Measurements from ENCODE around the gene AMACR. TPM values are rescaled to one million over a fixed set of nuclear protein-coding genes. Genes with fewer than 3 reads are reported as not detected.
"Not testable (repeated sequence)": the region's sequence is repeated elsewhere in the genome, so short reads cannot be mapped to it uniquely, and the experiment has no call there.

The AMACR gene
- polyA plus RNA-seq, 1 donor from 2014 or later: 28.5 TPM

- H3K36me3 ChIP-seq (ENCODE audit: insufficient read depth, low read length): no peaks in the 10 kb centered on the region
- H3K4me3 ChIP-seq (ENCODE audit: low read length): no peak overlapping the region
- no peak overlapping the region for H3K27ac ChIP-seq (ENCODE audit: low read length)
- no peaks in the 10 kb centered on the region for H3K9me2 ChIP-seq (ENCODE audit: insufficient read depth, low read length)
- no peaks in the 10 kb centered on the region for H3K9me3 ChIP-seq (ENCODE audit: low read length)
- H3K4me2 ChIP-seq (ENCODE audit: low read length): no peak overlapping the region
- no peaks in the 10 kb centered on the region for H4K20me1 ChIP-seq (ENCODE audit: insufficient read depth)
- H2AFZ ChIP-seq (ENCODE audit: low read depth, low read length): no peak overlapping the region
- no peak for TF ChIP-seq POLR2AphosphoS5 (IDR thresholded peaks at IDR 0.05)
- no peak for TF ChIP-seq EP300 (conservative IDR thresholded peaks at IDR 0.05; ENCODE audit: poor library complexity, severe bottlenecking)
- TF ChIP-seq EZH2 (IDR thresholded peaks at IDR 0.05; ENCODE audit: borderline replicate concordance, insufficient read depth, low read length, poor library complexity, severe bottlenecking): no peak
- no peak for TF ChIP-seq CTCF (IDR thresholded peaks at IDR 0.05; ENCODE audit: poor library complexity, severe bottlenecking)
- no peak for TF ChIP-seq REST (IDR thresholded peaks at IDR 0.05; ENCODE audit: borderline replicate concordance)
- no peak overlapping the region for H3K9ac ChIP-seq (ENCODE audit: low read length)
- peaks cover 11% of the 10 kb centered on the region for H3F3A ChIP-seq (ENCODE audit: insufficient read depth, low read length, poor library complexity, severe bottlenecking)
- no peaks in the 10 kb centered on the region for H3K79me2 ChIP-seq (replicated peaks; ENCODE audit: insufficient read depth, low read length)
- no peaks in the 10 kb centered on the region for H3K27me3 ChIP-seq (ENCODE audit: insufficient read depth, low read depth, low read length)
These were observed 4.9 kb upstream of the AMACR start for GRCh38 chr5:34012791-34013190.

DNA sequence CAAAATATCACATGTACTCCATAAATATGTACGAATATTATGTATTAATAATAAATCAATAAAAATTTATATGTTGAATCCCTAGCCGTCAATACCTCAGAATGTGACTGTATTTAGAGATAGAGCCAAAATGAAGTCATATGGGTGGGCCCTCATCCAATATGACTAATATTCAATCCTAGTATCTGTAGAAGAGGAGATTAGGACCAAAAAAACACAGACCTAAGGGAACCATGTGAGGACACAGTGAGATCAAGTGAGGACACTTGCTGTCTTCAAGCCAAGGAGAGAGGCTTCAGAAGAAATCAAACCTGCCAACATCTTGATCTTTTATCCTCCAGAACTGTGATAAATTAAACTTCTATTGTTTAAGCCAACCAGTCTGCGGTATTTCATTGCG, 3.7 kb upstream of the AMACR start:
- H3K36me3 ChIP-seq (ENCODE audit: insufficient read depth, low read length): no peaks in the 10 kb centered on the region
- H3F3A ChIP-seq (ENCODE audit: insufficient read depth, low read length, poor library complexity, severe bottlenecking): peaks cover 11% of the 10 kb centered on the region
- no peak overlapping the region for H3K27ac ChIP-seq (ENCODE audit: low read length)
- H3K4me3 ChIP-seq (ENCODE audit: low read length): no peak overlapping the region
- H3K9me3 ChIP-seq (ENCODE audit: low read length): no peaks in the 10 kb centered on the region
- no peaks in the 10 kb centered on the region for H4K20me1 ChIP-seq (ENCODE audit: insufficient read depth)
- H3K4me2 ChIP-seq (ENCODE audit: low read length): no peak overlapping the region
- no peak for TF ChIP-seq SMC3 (conservative IDR thresholded peaks at IDR 0.05; ENCODE audit: poor library complexity)
- no peak overlapping the region for H3K9ac ChIP-seq (ENCODE audit: low read length)
- H3K9me2 ChIP-seq (ENCODE audit: insufficient read depth, low read length): no peaks in the 10 kb centered on the region
- H3K79me2 ChIP-seq (replicated peaks; ENCODE audit: insufficient read depth, low read length): no peaks in the 10 kb centered on the region
- no peak overlapping the region for H2AFZ ChIP-seq (ENCODE audit: low read depth, low read length)
- H3K27me3 ChIP-seq (ENCODE audit: insufficient read depth, low read depth, low read length): no peaks in the 10 kb centered on the region

DNA sequence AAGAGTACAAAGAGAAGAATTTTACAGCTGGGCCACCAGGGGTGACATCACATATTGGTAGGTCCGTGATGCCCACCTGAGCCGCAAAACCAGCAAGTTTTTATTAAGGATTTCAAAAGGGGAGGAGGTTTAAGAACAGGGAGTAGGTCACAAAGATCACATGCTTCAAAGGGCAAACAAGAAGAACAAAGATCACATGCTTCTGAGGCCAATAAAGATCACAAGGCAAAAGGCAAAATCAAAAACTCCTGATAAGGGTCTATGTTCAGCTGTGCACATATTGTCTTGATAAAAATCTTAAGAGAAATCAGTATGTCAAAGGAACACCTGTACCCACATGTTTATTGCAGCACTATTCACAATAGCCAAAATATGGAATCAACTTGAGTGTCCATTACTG, 2.3 kb upstream of the AMACR start:
- H4K20me1 ChIP-seq (ENCODE audit: insufficient read depth); H3K79me2 ChIP-seq (replicated peaks; ENCODE audit: insufficient read depth, low read length); H2AFZ ChIP-seq (ENCODE audit: low read depth, low read length); H3K4me3 ChIP-seq (ENCODE audit: low read length); H3K9me3 ChIP-seq (ENCODE audit: low read length); H3K27me3 ChIP-seq (ENCODE audit: insufficient read depth, low read depth, low read length); H3K36me3 ChIP-seq (ENCODE audit: insufficient read depth, low read length); H3K9me2 ChIP-seq (ENCODE audit: insufficient read depth, low read length); H3K27ac ChIP-seq (ENCODE audit: low read length); H3K4me2 ChIP-seq (ENCODE audit: low read length); H3K9ac ChIP-seq (ENCODE audit: low read length): not testable (repeated sequence)
- H3F3A ChIP-seq (ENCODE audit: insufficient read depth, low read length, poor library complexity, severe bottlenecking): peaks cover 11% of the 10 kb centered on the region
